Smooth muscle cell of the umbilical artery (primary cell): Measurements from ENCODE around the gene BTBD6. TPM values are rescaled to one million over a fixed set of nuclear protein-coding genes. Genes with fewer than 3 reads are reported as not detected.

Source experiments
- total RNA-seq: library from RNA; depleted of rRNA; stranded (reverse); fragments of >200 nt; gene quantifications from 2 replicates; pipeline ENCODE4 v1.2.3, GENCODE V29; 2014

BTBD6 gene
- 51.9 and 61.2 TPM in 2 replicates for total RNA-seq

DNA sequence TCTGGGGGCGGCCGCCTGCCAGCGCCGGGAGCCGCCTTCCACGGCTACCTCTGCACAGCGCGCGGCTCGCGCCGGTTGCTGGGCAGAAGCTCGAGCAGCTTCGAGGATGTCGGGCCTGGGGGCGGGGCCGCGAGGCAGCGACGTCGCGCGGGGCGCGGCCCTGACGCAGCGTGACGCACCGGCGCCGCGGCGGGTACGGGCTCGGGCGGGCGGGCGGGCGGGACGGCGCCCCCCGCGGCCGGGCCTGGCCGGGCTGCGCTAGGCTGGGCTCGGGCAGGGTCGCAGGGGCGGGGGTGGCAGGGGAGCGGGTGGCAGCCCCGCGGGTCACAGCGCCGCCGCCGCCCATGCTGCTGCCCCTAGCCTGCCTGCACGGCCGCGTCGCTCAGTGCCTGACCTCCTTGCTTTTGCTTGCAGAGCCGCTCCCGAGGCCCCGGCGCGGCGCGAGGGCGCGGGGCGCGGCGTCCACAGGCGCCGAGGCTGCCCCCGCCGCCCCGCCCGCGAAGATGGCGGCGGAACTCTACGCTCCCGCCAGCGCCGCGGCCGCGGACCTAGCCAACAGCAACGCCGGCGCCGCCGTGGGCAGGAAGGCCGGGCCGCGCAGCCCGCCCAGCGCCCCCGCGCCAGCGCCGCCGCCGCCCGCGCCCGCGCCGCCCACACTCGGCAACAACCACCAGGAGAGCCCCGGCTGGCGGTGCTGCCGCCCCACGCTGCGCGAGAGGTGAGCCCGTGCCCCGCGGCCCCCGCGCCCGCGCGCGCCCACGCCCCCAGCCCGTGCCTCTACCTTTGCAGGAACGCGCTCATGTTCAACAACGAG lies at the start of gene BTBD6:
Gene BTBD6, plus strand, starts transcription at position 166 of the 814 bp plus-strand sequence. Its CDS starts 179 bp downstream, at position 345.

Other genes starting within 250 kb of the BTBD6 start
- gene CDCA4, start 227.4 kb upstream of the BTBD6 start, total RNA-seq: 11.6 and 21.0 TPM in 2 replicates
- under 0.01 and 0.05 TPM in 2 replicates for gene GPR132, start 183.1 kb upstream of the BTBD6 start, total RNA-seq
- gene JAG2, start 79.8 kb upstream of the BTBD6 start, total RNA-seq: 1.5 and 2.6 TPM in 2 replicates
- gene NUDT14, start 67.2 kb upstream of the BTBD6 start, total RNA-seq: 9.0 and 19.6 TPM in 2 replicates
- 36.5 and 46.7 TPM in 2 replicates for gene BRF1, start 52.5 kb downstream of the BTBD6 start, total RNA-seq
- gene PACS2, start 66.2 kb downstream of the BTBD6 start, total RNA-seq: 50.5 and 67.2 TPM in 2 replicates
- gene TEX22, start 150.0 kb downstream of the BTBD6 start, total RNA-seq: 0.09 and 0.30 TPM in 2 replicates
- 27.9 and 53.8 TPM in 2 replicates for gene MTA1, start 171.3 kb downstream of the BTBD6 start, total RNA-seq
- gene CRIP2, start 226.3 kb downstream of the BTBD6 start, total RNA-seq: 13.1 and 34.2 TPM in 2 replicates
- 0.14 TPM in 1 of 2 replicates, not detected in the other for gene CRIP1, start 238.4 kb downstream of the BTBD6 start, total RNA-seq
- gene TEDC1, start 242.7 kb downstream of the BTBD6 start, total RNA-seq: 2.7 and 4.8 TPM in 2 replicates